H1 (cell line): ENCODE results near the gene XKR8.

Experiments used
- CBX8 ChIP-seq: fragments of 300-800, 300-1000 bp; sonication (generic); IDR thresholded peaks from 2 replicates; pipeline ENCODE4 v1.7.1; 2016; ENCODE audit warnings: low read depth, low read length, borderline replicate concordance
- CEBPB ChIP-seq: IDR thresholded peaks from 2 replicates; pipeline ENCODE4 v1.6.1; 2012; ENCODE audit warnings: low read depth, low read length
- CTCF ChIP-seq, 3 experiments: IDR thresholded peaks; 1 replicate in 2 of 3; 2 replicates in 1 of 3; pipeline versions ENCODE4 v1.5.1 to v1.6.1; 2011; ENCODE audit warnings: low read length in 3 of 3, mild to moderate bottlenecking in 3 of 3, inconsistent platforms in 2 of 3, low read depth in 1 of 3, moderate library complexity in 1 of 3; ENCODE audit not compliant: insufficient read depth in 1 of 3; ENCODE audit errors: control extremely low read depth in 1 of 3
- POU5F1 ChIP-seq: IDR thresholded peaks from 2 replicates; pipeline ENCODE4 v1.6.1; 2011; ENCODE audit warnings: low read depth, mild to moderate bottlenecking, low read length, moderate library complexity
- TEAD4 ChIP-seq: IDR thresholded peaks from 2 replicates; pipeline ENCODE4 v1.6.1; 2012; ENCODE audit warnings: low read depth, low read length, inconsistent platforms, mixed read lengths

GRCh38 chr1:27960762-27961645 is 1.2 kb downstream of the XKR8 start:
- no peak for TF ChIP-seq CEBPB
- TF ChIP-seq TEAD4: no peak
- TF ChIP-seq CBX8: no peak
- TF ChIP-seq POU5F1: no peak
- no peak for TF ChIP-seq CTCF (IDR thresholded peaks at IDR 0.05; ENCODE audit: control extremely low read depth in 1 of 3, insufficient read depth in 1 of 3, low read depth in 1 of 3, low read length in 3 of 3)
